Ovary (tissue), 9 donors: Measurements from ENCODE around the gene SHISA4. TPM values are rescaled to one million over a fixed set of nuclear protein-coding genes. Genes with fewer than 3 reads are reported as not detected.

Experiments used
- DNase-seq, 5 donors: peaks; one replicate each; pipeline ENCODE4 v3.0.0-alpha.2; 2019 to 2020
- H3K27ac ChIP-seq, 2 donors: fragments of 200-600 bp; one replicate each; pipeline versions ENCODE4 v1.5.1 to v1.8.0; 2019 to 2022
- H3K27me3 ChIP-seq: fragments of 200-600 bp; one replicate; pipeline ENCODE4 v1.8.0; 2022
- H3K36me3 ChIP-seq: fragments of 200-600 bp; sonication (generic); one replicate; pipeline ENCODE4 v1.5.1; 2019
- H3K4me1 ChIP-seq: one replicate; pipeline ENCODE4 v1.8.1; 2013; ENCODE audit warnings: mild to moderate bottlenecking, moderate library complexity; ENCODE audit not compliant: insufficient read depth
- H3K4me3 ChIP-seq: fragments of 200-600 bp; sonication (generic); one replicate; pipeline ENCODE4 v1.5.1; 2017
- H3K9me3 ChIP-seq, 2 donors: fragments of 200-600 bp in 1 of 2; sonication (generic) in 1 of 2; one replicate each; pipeline versions ENCODE4 v1.5.1 to v1.8.1; 2013 to 2019; ENCODE audit warnings: mild to moderate bottlenecking in 1 of 2, moderate library complexity in 1 of 2
- CTCF ChIP-seq, 3 donors: fragments of 450-650 bp in 2 of 3; fragments of 200-600 bp in 1 of 3; IDR thresholded peaks; one replicate each; pipeline versions ENCODE4 v1.5.1 to v1.8.0; 2016 to 2022; ENCODE audit warnings: antibody characterized with exemption in 3 of 3, mild to moderate bottlenecking in 1 of 3
- EP300 ChIP-seq: sonication (generic); formaldehyde crosslinking; IDR thresholded peaks from one replicate; pipeline ENCODE4 v1.6.1; 2017; ENCODE audit warnings: antibody characterized with exemption
- POLR2A ChIP-seq: fragments of 450-650 bp; IDR thresholded peaks from one replicate; pipeline ENCODE4 v1.6.1; 2017; ENCODE audit warnings: antibody characterized with exemption, mild to moderate bottlenecking, moderate library complexity
- WGBS, 3 donors: extraction: QIAGEN DNeasy Blood & Tissue Kit in 1 of 3; methylation state at CpG; one replicate each; pipeline versions ENCODE4 v1.1.5 to v1.1.7; 2013 to 2017; 5-methylcytosine and 5-hydroxymethylcytosine counted together
- intact Hi-C, 4 donors: fragments of 100-400 bp; cut with DNase I; formaldehyde crosslinking; loops; one replicate each; pipeline versions ENCODE4 v1.11.0 to v1.15.1; 2022 to 2023
- polyA plus RNA-seq, 2 donors: library from polyadenylated mRNA; stranded (reverse); fragments of 200-250 nt in 1 of 2; fragments of 350-450 nt in 1 of 2; fragmentation: Illumina TruSeq in 1 of 2; extraction: RNeasy Lipid Tissue Mini Kit (QIAGEN cat#74804) in 1 of 2; gene quantifications; one replicate each; pipeline ENCODE4 v1.2.3, GENCODE V29; 2013 to 2014
- total RNA-seq, 7 donors: library from RNA; depleted of rRNA in 2 of 7; stranded (reverse); fragments of >200 nt in 2 of 7; fragmentation: NEBNext Ultra II Directional in 3 of 7; extraction: Animal tissue kit (Norgen Biotek cat#: 25700) in 3 of 7; gene quantifications; one replicate each; pipeline versions ENCODE4 v1.1.0 to v1.2.4, GENCODE V29; 2016 to 2023
- donor health status: DM: no; HTN: no; CAD: no; lungs with moderate emphysema.
- donor health status: DM: no; HTN: no; CAD: no.
- donor health status: Bipolar disorder and iron deficiency.
- donor health status: DM: yes; HTN: yes; CAD: no.
- donor health status: DM: no; HTN: no; CAD: no.
- donor health status: DM: yes; HTN: yes; CAD: no.

The SHISA4 gene
- total and polyA plus RNA-seq, 9 donors, result 11.3 to 37.9 (median 26.4) TPM

- H3K9me3 ChIP-seq, result no peaks in the 10 kb centered on the region
- 56 to 71% (median 66%) methylated on average over 13 to 14 of the region's 14 CpGs for WGBS, 3 donors
- H3K27ac ChIP-seq, result peak overlapping the region; percentile 9 to 81
- TF ChIP-seq POLR2A (no peak), EP300 (no peak), CTCF (IDR thresholded peaks at IDR 0.05) (no peak)
- no peak for DNase-seq
- H3K27me3 ChIP-seq, result no peaks in the 10 kb centered on the region
- peaks cover 56% of the 10 kb centered on the region for H3K4me1 ChIP-seq
- intact Hi-C loops, result no loop called here
- no peaks in the 10 kb centered on the region for H3K36me3 ChIP-seq
- no peak overlapping the region for H3K4me3 ChIP-seq
Observed at GRCh38 chr1:201914456-201915235, 25.9 kb downstream of the SHISA4 start.

GRCh38 chr1:201916649-201917249, 28.1 kb downstream of the SHISA4 start:
- Histone ChIP-seq H3K9me3 (no peaks in the 10 kb centered on the region), H3K4me1 (peaks cover 60% of the 10 kb centered on the region), H3K27me3 (no peaks in the 10 kb centered on the region), H3K4me3 (no peak overlapping the region), H3K36me3 (no peaks in the 10 kb centered on the region), H3K27ac (peak overlapping the region; percentile 47 to 76)
- DNase-seq, result peak; percentile 64 to 84 (median 77)
- TF ChIP-seq POLR2A (no peak), EP300 (no peak), CTCF (IDR thresholded peaks at IDR 0.05) (no peak)
- WGBS, 3 donors, result 14 to 21% (median 16%) methylated on average over 11 of the region's 11 CpGs
- intact Hi-C loops, result no loop called here

- TF ChIP-seq EP300, result peak; percentile 56
- no peak for TF ChIP-seq POLR2A
- H3K4me3 ChIP-seq, result no peak overlapping the region
- H3K4me1 ChIP-seq, result peaks cover 54% of the 10 kb centered on the region
- intact Hi-C loops, result no loop called here
- H3K27me3 ChIP-seq, result no peaks in the 10 kb centered on the region
- H3K9me3 ChIP-seq, result no peaks in the 10 kb centered on the region
- DNase-seq, result peak in 2 of 5 donors; percentile 53 to 63
- no peaks in the 10 kb centered on the region for H3K36me3 ChIP-seq
- H3K27ac ChIP-seq, result peak overlapping the region; percentile 63 to 76
- 31 to 44% (median 33%) methylated on average over 7 of the region's 7 CpGs for WGBS, 3 donors
Observed at GRCh38 chr1:201917362-201918033, 28.8 kb downstream of the SHISA4 start.

- Histone ChIP-seq H3K4me1 (peaks cover 46% of the 10 kb centered on the region), H3K9me3 (no peaks in the 10 kb centered on the region), H3K4me3 (no peak overlapping the region), H3K27ac (peak overlapping the region; percentile 63 to 76), H3K36me3 (no peaks in the 10 kb centered on the region), H3K27me3 (no peaks in the 10 kb centered on the region)
- DNase-seq, result no peak
- intact Hi-C loops, result no loop called here
- TF ChIP-seq CTCF (IDR thresholded peaks at IDR 0.05), result no peak
- no peak for TF ChIP-seq POLR2A
- TF ChIP-seq EP300, result no peak
- 74 to 81% (median 74%) methylated on average over 5 of the region's 5 CpGs for WGBS, 3 donors
Observed at GRCh38 chr1:201918343-201918742, 29.6 kb downstream of the SHISA4 start.
